ENCODE results near the gene LONRF3. TPM values are rescaled to one million over a fixed set of nuclear protein-coding genes. Genes with fewer than 3 reads are reported as not detected.
"Not testable (repeated sequence)": the region's sequence is repeated elsewhere in the genome, so short reads cannot be mapped to it uniquely, and the experiment has no call there.

Gene LONRF3
- total RNA-seq, 2 donors from 2014 or later = 2.5 to 3.8 TPM

DNA sequence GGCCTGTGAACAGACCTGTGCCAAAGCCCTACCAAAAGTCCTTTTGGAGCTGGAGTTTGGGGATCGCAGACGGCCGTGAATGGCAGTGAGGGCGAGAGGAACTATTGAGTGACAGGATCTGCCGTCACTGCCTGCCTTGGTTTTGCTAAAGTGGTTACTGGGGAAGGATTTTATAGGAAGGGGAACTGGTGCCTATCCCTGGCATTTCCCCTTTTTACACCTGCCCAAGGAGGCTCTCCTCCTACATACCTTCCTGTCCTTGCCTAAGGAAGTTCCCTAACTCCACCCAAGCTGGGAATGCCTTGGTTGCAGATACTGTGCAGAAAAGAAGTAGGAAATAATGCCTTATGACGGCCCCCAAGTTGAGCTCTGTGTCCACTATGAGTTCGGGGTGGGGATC lies 14.5 kb downstream of the LONRF3 start:
- Mint-ChIP-seq H3K4me3 (no peak overlapping the region), H3K27me3 (ENCODE audit: insufficient read depth) (peaks cover 37% of the 10 kb centered on the region), H3K9me3 (peaks cover 72% of the 10 kb centered on the region), H3K4me1 (peaks cover 4% of the 10 kb centered on the region), H3K27ac (no peak overlapping the region), H3K36me3 (ENCODE audit: low read depth) (peaks cover 10% of the 10 kb centered on the region)
- DNase-seq = no peak
- Histone ChIP-seq H3K9me3 (ENCODE audit: control insufficient read depth, low read length) (no peaks in the 10 kb centered on the region), H3K36me3 (ENCODE audit: control insufficient read depth, insufficient read depth, low read length) (no peaks in the 10 kb centered on the region), H3K4me1 (ENCODE audit: control insufficient read depth, insufficient read depth, low read length) (no peaks in the 10 kb centered on the region), H3K27me3 (ENCODE audit: control insufficient read depth, insufficient read depth, low read length, poor library complexity, severe bottlenecking) (no peaks in the 10 kb centered on the region), H3K4me3 (ENCODE audit: low read length) (no peak overlapping the region), H3K27ac (ENCODE audit: low read depth, low read length) (no peak overlapping the region), H3K9ac (ENCODE audit: extremely low read depth, low read length, poor library complexity, severe bottlenecking) (no peak overlapping the region)
- WGBS, 2 experiments (ENCODE audit: insufficient coverage in 1 of 2, insufficient read length in 1 of 2) = 91% methylated on average over 7 of the region's 7 CpGs; no CpG with 5 or more reads in 1 of the 2 experiments
- TF ChIP-seq, protein P1, sequence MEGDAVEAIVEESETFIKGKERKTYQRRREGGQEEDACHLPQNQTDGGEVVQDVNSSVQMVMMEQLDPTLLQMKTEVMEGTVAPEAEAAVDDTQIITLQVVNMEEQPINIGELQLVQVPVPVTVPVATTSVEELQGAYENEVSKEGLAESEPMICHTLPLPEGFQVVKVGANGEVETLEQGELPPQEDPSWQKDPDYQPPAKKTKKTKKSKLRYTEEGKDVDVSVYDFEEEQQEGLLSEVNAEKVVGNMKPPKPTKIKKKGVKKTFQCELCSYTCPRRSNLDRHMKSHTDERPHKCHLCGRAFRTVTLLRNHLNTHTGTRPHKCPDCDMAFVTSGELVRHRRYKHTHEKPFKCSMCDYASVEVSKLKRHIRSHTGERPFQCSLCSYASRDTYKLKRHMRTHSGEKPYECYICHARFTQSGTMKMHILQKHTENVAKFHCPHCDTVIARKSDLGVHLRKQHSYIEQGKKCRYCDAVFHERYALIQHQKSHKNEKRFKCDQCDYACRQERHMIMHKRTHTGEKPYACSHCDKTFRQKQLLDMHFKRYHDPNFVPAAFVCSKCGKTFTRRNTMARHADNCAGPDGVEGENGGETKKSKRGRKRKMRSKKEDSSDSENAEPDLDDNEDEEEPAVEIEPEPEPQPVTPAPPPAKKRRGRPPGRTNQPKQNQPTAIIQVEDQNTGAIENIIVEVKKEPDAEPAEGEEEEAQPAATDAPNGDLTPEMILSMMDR (conservative IDR thresholded peaks at IDR 0.05) = no peak

DNA sequence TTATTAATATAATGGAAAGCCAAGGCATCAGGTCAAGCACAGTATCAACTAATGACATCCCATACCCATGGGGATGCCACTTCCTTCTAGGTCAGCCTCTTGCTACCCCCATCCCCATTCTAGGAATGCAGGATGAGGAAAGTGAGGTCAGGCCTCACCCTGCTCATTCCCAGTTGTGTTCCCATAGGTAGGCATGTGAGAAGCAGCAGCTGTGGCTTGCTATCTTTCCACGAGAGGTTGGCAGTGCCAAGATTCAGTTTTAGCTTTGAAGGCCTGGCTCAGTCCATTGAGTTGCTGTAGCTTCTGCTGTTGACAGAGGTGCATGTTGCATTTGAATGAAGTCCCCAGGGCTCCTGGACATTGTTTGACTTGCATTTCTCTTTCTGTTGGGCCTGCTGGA lies 15.5 kb downstream of the LONRF3 start:
- no peak overlapping the region for H3K27ac Mint-ChIP-seq
- Histone ChIP-seq H3K9ac (ENCODE audit: extremely low read depth, low read length, poor library complexity, severe bottlenecking) (no peak overlapping the region), H3K4me3 (ENCODE audit: low read length) (no peak overlapping the region), H3K27ac (ENCODE audit: low read depth, low read length) (no peak overlapping the region), H3K36me3 (ENCODE audit: control insufficient read depth, insufficient read depth, low read length) (no peaks in the 10 kb centered on the region), H3K27me3 (ENCODE audit: control insufficient read depth, insufficient read depth, low read length, poor library complexity, severe bottlenecking) (no peaks in the 10 kb centered on the region), H3K9me3 (ENCODE audit: control insufficient read depth, low read length) (no peaks in the 10 kb centered on the region), H3K4me1 (ENCODE audit: control insufficient read depth, insufficient read depth, low read length) (no peaks in the 10 kb centered on the region)
- H3K36me3 Mint-ChIP-seq (ENCODE audit: low read depth) = peaks cover 10% of the 10 kb centered on the region
- H3K4me1 Mint-ChIP-seq = peaks cover 4% of the 10 kb centered on the region
- no peak overlapping the region for H3K4me3 Mint-ChIP-seq
- TF ChIP-seq, protein P1 (conservative IDR thresholded peaks at IDR 0.05) = no peak
- DNase-seq = no peak
- H3K9me3 Mint-ChIP-seq = peaks cover 72% of the 10 kb centered on the region
- WGBS, 2 experiments (ENCODE audit: insufficient coverage in 1 of 2, insufficient read length in 1 of 2) = 89% methylated on average over 1 of the region's 1 CpG; no CpG with 5 or more reads in 1 of the 2 experiments
- H3K27me3 Mint-ChIP-seq (ENCODE audit: insufficient read depth) = peaks cover 28% of the 10 kb centered on the region

DNA sequence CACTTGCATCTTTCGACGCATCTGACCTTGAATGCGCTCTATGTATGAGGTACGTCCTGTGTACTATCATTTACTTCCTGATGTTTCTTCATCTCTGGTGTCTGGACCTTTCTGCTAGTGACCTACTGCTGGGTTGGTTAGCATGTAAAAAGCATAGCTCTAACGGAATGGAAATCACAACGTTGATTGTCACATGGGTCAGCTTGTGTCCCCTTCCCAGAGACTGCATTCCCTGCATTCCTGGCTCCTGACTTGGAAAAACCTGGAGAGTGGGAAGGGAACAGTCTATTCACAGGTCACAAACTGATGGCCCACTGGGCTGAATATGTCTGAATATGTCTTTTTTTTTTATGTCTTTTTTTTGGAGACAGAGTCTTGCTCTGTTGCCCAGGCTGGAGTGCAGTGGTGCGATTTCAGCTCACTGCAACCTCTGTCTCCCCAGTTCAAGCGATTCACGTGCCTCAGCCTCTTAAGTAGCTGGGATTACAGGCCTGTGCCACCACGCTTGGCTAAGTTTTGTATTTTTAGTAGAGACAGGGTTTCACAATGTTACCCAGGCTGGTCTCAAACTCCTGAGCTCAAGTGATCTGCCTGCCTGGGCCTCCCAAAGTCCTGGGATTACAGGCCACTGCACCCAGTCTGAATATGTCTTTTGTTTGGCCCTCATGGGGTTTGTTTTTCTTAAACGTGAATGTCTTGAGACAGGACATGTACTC lies 16.3 kb downstream of the LONRF3 start:
- Histone ChIP-seq H3K36me3 (ENCODE audit: control insufficient read depth, insufficient read depth, low read length) (no peaks in the 10 kb centered on the region), H3K4me1 (ENCODE audit: control insufficient read depth, insufficient read depth, low read length) (no peaks in the 10 kb centered on the region), H3K27me3 (ENCODE audit: control insufficient read depth, insufficient read depth, low read length, poor library complexity, severe bottlenecking) (no peaks in the 10 kb centered on the region), H3K9me3 (ENCODE audit: control insufficient read depth, low read length) (no peaks in the 10 kb centered on the region), H3K4me3 (ENCODE audit: low read length) (no peak overlapping the region), H3K9ac (ENCODE audit: extremely low read depth, low read length, poor library complexity, severe bottlenecking) (no peak overlapping the region), H3K27ac (ENCODE audit: low read depth, low read length) (no peak overlapping the region)
- Mint-ChIP-seq H3K4me1 (peaks cover 4% of the 10 kb centered on the region), H3K27me3 (ENCODE audit: insufficient read depth) (peaks cover 24% of the 10 kb centered on the region), H3K27ac (no peak overlapping the region), H3K36me3 (ENCODE audit: low read depth) (peaks cover 10% of the 10 kb centered on the region), H3K4me3 (no peak overlapping the region), H3K9me3 (peaks cover 74% of the 10 kb centered on the region)
- DNase-seq = no peak
- WGBS, 2 experiments (ENCODE audit: insufficient coverage in 1 of 2, insufficient read length in 1 of 2) = 61 to 77% methylated on average over 8 to 11 of the region's 11 CpGs
- TF ChIP-seq, protein P1 (conservative IDR thresholded peaks at IDR 0.05) = no peak

DNA sequence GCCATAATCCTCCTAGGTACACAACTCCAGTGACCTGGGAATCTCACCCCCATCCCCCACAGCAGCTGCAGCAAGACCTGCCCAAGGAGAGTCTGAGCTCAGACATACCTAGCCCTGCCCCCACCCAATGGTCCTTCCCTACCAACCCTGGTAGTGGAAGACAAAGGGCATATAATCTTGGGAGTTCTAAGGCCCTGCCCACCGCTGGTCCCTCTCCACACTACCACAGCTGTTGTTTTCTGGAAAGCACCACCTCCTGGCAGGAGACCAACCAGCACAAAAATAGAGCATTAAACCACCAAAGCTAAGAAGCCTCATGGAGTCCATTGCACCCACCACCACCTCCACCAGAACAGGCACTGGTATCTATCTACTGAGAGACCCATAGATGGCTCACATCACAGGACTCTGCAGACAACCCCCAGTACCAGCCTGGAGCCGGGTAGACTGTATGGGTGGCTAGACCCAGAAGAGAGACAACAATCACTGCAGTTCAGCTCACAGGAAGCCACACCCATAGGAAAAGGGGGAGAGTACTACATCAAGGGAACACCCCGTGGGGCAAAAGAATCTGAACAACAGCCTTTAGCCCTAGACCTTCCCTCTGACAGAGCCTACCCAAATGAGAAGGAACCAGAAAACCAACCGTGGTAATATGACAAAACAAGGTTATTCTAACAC lies 18.2 kb downstream of the LONRF3 start:
- not testable (repeated sequence) for H3K27ac ChIP-seq (ENCODE audit: low read depth, low read length); H3K27me3 ChIP-seq (ENCODE audit: control insufficient read depth, insufficient read depth, low read length, poor library complexity, severe bottlenecking); H3K4me1 ChIP-seq (ENCODE audit: control insufficient read depth, insufficient read depth, low read length); H3K4me3 ChIP-seq (ENCODE audit: low read length); H3K36me3 ChIP-seq (ENCODE audit: control insufficient read depth, insufficient read depth, low read length); H3K9me3 ChIP-seq (ENCODE audit: control insufficient read depth, low read length); H3K9ac ChIP-seq (ENCODE audit: extremely low read depth, low read length, poor library complexity, severe bottlenecking); H3K4me3 Mint-ChIP-seq; H3K4me1 Mint-ChIP-seq
- peak; percentile 65 for DNase-seq
- Mint-ChIP-seq H3K27me3 (ENCODE audit: insufficient read depth) (peaks cover 15% of the 10 kb centered on the region), H3K36me3 (ENCODE audit: low read depth) (peaks cover 11% of the 10 kb centered on the region), H3K9me3 (peaks cover 79% of the 10 kb centered on the region), H3K27ac (peak overlapping the region; percentile 83)
- WGBS, 2 experiments (ENCODE audit: insufficient coverage in 1 of 2, insufficient read length in 1 of 2) = 93% methylated on average over 4 of the region's 4 CpGs; no CpG with 5 or more reads in 1 of the 2 experiments

Data from endodermal cell (in vitro differentiated cells).